Measurements from ENCODE around the gene ATP11A. TPM values are rescaled to one million over a fixed set of nuclear protein-coding genes. Genes with fewer than 3 reads are reported as not detected.

ATP11A gene
- total and polyA plus RNA-seq, 5 donors from 2014 or later, result 3.8 to 75.7 (median 5.0) TPM

DNA sequence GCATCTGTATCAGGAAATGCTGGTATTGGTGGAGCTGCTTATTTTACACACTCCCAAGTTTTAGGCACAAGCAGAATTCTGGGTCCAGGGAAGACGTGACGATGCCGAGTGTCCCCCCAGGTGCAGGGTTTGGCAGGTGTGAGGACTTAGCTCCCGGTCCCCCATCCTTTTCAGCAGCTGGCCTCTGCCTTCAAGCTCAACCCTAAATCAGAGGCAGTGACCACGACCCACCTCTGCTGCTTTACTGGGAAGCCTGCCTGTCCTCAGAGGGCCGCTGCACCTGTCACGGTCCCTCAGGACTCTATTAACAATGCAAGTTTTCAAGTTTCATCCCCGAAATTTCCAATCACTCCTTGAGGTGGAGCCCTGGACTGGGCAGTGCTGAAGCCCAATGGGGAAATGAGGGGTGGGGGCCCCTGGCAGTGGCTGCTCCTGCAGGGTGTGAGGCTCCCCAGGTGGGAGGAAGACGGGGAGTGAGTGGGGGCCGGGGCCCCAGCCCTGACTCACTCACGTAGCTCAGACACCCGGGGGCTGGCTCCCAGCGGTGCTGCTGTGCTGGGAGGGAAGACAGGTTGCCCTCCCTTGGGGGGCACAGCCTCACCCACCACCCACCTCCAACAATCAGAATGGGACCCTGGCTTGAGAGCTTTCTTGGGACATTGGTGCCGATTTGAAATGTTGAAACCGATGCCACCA is 186.6 kb downstream of the ATP11A start:
- H3K9me3 ChIP-seq (ENCODE audit: control insufficient read depth in 2 of 2, low read length in 2 of 2), result peaks cover 5 to 27% of the 10 kb centered on the region in 2 experiments
- H3K4me1 ChIP-seq (ENCODE audit: control insufficient read depth, insufficient read depth, low read length, poor library complexity, severe bottlenecking), result peaks cover 3% of the 10 kb centered on the region
- DNase-seq (no peak), ATAC-seq (ENCODE audit: low read depth in 2 of 2) (no peak)
- H3K27me3 Mint-ChIP-seq, result no peaks in the 10 kb centered on the region
- H3K27ac ChIP-seq (ENCODE audit: insufficient read depth, low read length, poor library complexity, severe bottlenecking), result no peak overlapping the region
- H3K36me3 ChIP-seq (ENCODE audit: control insufficient read depth, insufficient read depth, low read length), result peaks cover 31% of the 10 kb centered on the region
- H3K27me3 ChIP-seq (ENCODE audit: control insufficient read depth, insufficient read depth, low read length), result no peaks in the 10 kb centered on the region
- H3K4me3 Mint-ChIP-seq, result no peak overlapping the region
- H3K27ac Mint-ChIP-seq, result no peak overlapping the region
- H3K4me1 Mint-ChIP-seq, result peaks cover 5 to 18% (median 12%) of the 10 kb centered on the region in 4 donors
- peaks cover 0 to 16% (median 5%) of the 10 kb centered on the region in 7 donors for H3K9me3 Mint-ChIP-seq
- peaks cover 30% of the 10 kb centered on the region for H3K36me3 Mint-ChIP-seq
- no peak overlapping the region for H3K4me3 ChIP-seq (ENCODE audit: low read depth, low read length)

DNA sequence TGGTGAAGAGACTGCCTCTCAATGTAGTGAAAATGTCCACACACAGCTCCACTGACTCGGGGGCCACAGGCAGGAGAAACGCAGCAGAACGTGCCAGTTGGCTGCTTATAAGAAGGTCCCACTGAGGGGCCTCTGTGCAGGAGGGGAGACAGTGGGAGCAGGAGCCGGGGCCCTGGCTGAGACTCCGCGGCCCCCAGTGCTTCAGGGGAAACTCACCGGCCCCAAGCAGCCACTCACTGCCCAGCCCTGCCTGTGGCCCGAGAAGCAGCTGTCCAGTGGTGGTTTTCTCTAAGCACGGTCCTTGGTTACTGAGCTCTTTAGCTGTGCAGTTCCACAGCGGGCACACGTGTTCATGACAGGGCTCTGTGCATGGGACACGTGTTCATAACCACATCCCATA is 187.2 kb downstream of the ATP11A start:
- Histone ChIP-seq H3K27ac (ENCODE audit: insufficient read depth, low read length, poor library complexity, severe bottlenecking) (no peak overlapping the region), H3K27me3 (ENCODE audit: control insufficient read depth, insufficient read depth, low read length) (no peaks in the 10 kb centered on the region), H3K4me1 (ENCODE audit: control insufficient read depth, insufficient read depth, low read length, poor library complexity, severe bottlenecking) (no peaks in the 10 kb centered on the region), H3K4me3 (ENCODE audit: low read depth, low read length) (no peak overlapping the region), H3K36me3 (ENCODE audit: control insufficient read depth, insufficient read depth, low read length) (peaks cover 31% of the 10 kb centered on the region), H3K9me3 (ENCODE audit: control insufficient read depth in 2 of 2, low read length in 2 of 2) (peaks cover 5 to 20% of the 10 kb centered on the region in 2 experiments)
- Mint-ChIP-seq H3K9me3 (peaks cover 0 to 16% (median 5%) of the 10 kb centered on the region in 7 donors), H3K36me3 (peaks cover 30% of the 10 kb centered on the region), H3K4me3 (no peak overlapping the region), H3K4me1 (peaks cover 5 to 16% (median 12%) of the 10 kb centered on the region in 4 donors), H3K27ac (no peak overlapping the region), H3K27me3 (no peaks in the 10 kb centered on the region)
- no peak for DNase-seq
- no peak for ATAC-seq (ENCODE audit: low read depth in 2 of 2)

DNA sequence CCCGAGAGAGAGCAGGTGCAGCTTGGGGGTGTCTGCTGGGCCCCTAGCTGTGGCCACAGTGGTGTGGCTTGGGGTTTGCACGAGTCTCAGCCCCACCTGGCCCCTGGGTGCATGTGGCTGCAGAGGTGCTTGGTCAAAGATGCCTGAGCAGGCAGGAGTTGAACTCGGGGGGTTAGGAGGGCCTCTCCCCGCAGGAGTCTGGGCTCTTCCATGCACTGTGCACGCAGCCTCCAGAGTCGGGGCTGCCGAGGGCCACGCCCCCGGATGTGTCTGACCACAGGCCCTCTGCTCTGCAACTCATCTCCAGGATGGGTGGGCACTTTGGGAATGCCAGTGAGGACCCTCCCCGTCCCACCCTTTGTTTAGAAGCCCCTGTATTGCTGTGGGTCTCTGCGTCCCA is 187.7 kb downstream of the ATP11A start:
- Histone ChIP-seq H3K36me3 (ENCODE audit: control insufficient read depth, insufficient read depth, low read length) (peaks cover 32% of the 10 kb centered on the region), H3K27me3 (ENCODE audit: control insufficient read depth, insufficient read depth, low read length) (no peaks in the 10 kb centered on the region), H3K4me3 (ENCODE audit: low read depth, low read length) (no peak overlapping the region), H3K4me1 (ENCODE audit: control insufficient read depth, insufficient read depth, low read length, poor library complexity, severe bottlenecking) (no peaks in the 10 kb centered on the region), H3K9me3 (ENCODE audit: control insufficient read depth in 2 of 2, low read length in 2 of 2) (peaks cover 5 to 16% of the 10 kb centered on the region in 2 experiments), H3K27ac (ENCODE audit: insufficient read depth, low read length, poor library complexity, severe bottlenecking) (no peak overlapping the region)
- Mint-ChIP-seq H3K9me3 (peaks cover 0 to 16% (median 5%) of the 10 kb centered on the region in 7 donors), H3K27ac (no peak overlapping the region), H3K36me3 (peaks cover 30% of the 10 kb centered on the region), H3K27me3 (no peaks in the 10 kb centered on the region), H3K4me1 (peaks cover 5 to 14% (median 12%) of the 10 kb centered on the region in 4 donors), H3K4me3 (no peak overlapping the region)
- ATAC-seq (ENCODE audit: low read depth in 2 of 2), result no peak
- DNase-seq, result no peak

DNA sequence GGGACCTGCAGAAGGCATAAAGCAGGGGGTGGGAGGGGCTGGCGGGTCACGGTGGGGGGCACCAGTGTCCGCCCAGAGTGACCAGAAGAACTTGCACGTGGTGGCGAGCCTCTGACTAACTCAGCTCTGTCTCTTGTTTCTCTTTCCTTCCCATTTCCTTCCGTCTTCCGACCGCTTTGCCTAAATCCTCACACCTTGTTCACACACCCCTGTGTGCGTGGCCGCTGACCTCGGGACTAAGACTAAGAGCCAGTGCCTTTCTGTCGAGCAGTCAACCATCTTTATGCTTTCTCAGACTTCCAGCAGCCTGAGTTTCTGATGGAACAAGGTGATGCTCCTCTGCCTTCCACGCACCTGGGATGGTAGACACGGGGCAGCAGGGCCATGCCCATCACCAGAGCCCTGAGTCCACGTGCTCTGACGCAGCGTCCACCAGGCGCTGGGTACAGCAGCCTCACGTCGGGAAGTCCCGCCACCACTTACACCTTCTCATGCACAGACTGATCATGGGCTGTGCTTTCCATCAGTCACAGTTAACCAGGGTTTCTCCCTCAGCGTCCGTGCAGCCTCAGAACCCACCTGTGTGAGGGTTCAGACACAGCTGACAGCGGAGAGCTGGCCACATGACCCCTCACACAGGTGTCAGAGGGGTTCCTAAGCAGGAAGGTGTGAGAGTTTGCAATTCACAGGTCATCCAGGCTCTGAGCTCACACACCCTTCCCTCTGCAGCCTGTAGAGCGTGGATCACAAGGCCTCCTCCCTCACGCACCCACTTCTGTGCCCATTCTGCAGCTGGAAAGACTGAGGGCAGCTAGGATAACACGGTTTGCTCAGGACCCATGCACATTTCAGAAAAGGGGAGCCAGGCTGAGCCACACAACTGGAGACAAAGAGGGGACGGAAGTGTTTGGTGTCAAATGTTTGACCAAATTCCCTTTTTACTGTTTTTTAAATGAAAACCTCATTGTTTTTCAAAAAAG is 188.4 kb downstream of the ATP11A start:
- Mint-ChIP-seq H3K27ac (peak overlapping the region in 2 of 3 donors; percentile 60 to 76), H3K9me3 (peaks cover 0 to 10% (median 2%) of the 10 kb centered on the region in 7 donors), H3K4me1 (peaks cover 5 to 12% (median 9%) of the 10 kb centered on the region in 4 donors), H3K36me3 (peaks cover 30% of the 10 kb centered on the region), H3K4me3 (no peak overlapping the region), H3K27me3 (no peaks in the 10 kb centered on the region)
- no peaks in the 10 kb centered on the region for H3K27me3 ChIP-seq (ENCODE audit: control insufficient read depth, insufficient read depth, low read length)
- no peak overlapping the region for H3K27ac ChIP-seq (ENCODE audit: insufficient read depth, low read length, poor library complexity, severe bottlenecking)
- H3K9me3 ChIP-seq (ENCODE audit: control insufficient read depth in 2 of 2, low read length in 2 of 2), result peaks cover 3 to 9% of the 10 kb centered on the region in 2 experiments
- ATAC-seq (ENCODE audit: low read depth in 2 of 2) (no peak), DNase-seq (no peak)
- H3K4me1 ChIP-seq (ENCODE audit: control insufficient read depth, insufficient read depth, low read length, poor library complexity, severe bottlenecking), result no peaks in the 10 kb centered on the region
- H3K4me3 ChIP-seq (ENCODE audit: low read depth, low read length), result no peak overlapping the region
- H3K36me3 ChIP-seq (ENCODE audit: control insufficient read depth, insufficient read depth, low read length), result peaks cover 34% of the 10 kb centered on the region

DNA sequence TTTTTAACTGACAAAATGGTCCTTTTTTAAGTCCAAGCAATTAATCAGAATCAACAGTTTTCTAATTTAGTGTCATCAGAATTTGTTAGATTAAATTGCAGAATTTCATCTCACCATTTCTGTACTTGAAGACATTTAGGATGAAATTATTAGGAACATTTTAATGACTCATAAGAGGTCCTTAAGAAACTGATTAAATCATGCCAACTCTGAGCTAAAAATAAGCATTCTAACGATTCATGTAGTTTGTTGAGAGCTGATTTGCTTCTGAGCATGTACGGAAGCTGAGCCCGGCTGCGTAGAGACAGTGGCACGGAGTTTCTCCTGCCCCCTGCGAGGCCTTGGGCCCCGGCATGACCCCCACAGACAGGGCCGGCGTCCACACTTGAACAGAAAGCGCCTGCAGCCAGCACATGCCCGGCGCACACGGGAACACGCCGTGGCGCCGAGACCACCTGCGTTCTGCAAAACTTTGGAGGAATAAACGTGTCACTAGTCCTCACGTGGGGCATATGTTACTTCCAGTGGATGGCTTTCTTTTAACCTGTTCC is 189.5 kb downstream of the ATP11A start:
- H3K36me3 ChIP-seq (ENCODE audit: control insufficient read depth, insufficient read depth, low read length), result peaks cover 34% of the 10 kb centered on the region
- Mint-ChIP-seq H3K36me3 (peaks cover 22% of the 10 kb centered on the region), H3K9me3 (peaks cover 0 to 4% (median 0%) of the 10 kb centered on the region in 7 donors), H3K27me3 (no peaks in the 10 kb centered on the region), H3K4me3 (no peak overlapping the region), H3K4me1 (peaks cover 0 to 6% (median 3%) of the 10 kb centered on the region in 4 donors), H3K27ac (no peak overlapping the region)
- DNase-seq (no peak), ATAC-seq (ENCODE audit: low read depth in 2 of 2) (no peak)
- H3K27me3 ChIP-seq (ENCODE audit: control insufficient read depth, insufficient read depth, low read length), result no peaks in the 10 kb centered on the region
- H3K4me1 ChIP-seq (ENCODE audit: control insufficient read depth, insufficient read depth, low read length, poor library complexity, severe bottlenecking), result no peaks in the 10 kb centered on the region
- no peak overlapping the region for H3K27ac ChIP-seq (ENCODE audit: insufficient read depth, low read length, poor library complexity, severe bottlenecking)
- no peak overlapping the region for H3K4me3 ChIP-seq (ENCODE audit: low read depth, low read length)
- no peaks in the 10 kb centered on the region for H3K9me3 ChIP-seq (ENCODE audit: control insufficient read depth in 2 of 2, low read length in 2 of 2)

DNA sequence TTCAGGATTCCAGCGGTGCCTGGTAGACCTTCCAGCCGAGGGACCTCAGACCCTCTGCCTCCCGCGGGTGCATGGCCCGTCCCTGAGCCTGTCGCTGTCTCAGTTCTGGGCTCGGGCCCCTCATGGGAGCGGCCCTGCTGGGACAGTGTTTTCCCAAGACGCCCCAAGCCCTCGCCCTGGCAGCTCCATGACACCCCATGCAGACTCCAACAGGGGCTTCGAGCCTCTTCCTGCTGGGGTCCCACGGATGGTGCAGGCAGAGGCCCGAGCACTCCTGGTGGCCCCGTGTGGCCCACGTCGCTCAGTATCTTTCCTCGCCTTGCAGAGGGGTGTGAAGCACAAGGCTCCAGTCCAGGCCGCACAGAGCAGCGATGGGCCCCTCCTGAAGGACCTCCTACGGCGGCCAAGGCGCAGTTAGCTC is 190.4 kb downstream of the ATP11A start:
- no peak overlapping the region for H3K27ac Mint-ChIP-seq
- H3K4me3 ChIP-seq (ENCODE audit: low read depth, low read length), result no peak overlapping the region
- peaks cover 35% of the 10 kb centered on the region for H3K36me3 ChIP-seq (ENCODE audit: control insufficient read depth, insufficient read depth, low read length)
- no peak for DNase-seq
- H3K27ac ChIP-seq (ENCODE audit: insufficient read depth, low read length, poor library complexity, severe bottlenecking), result no peak overlapping the region
- H3K27me3 Mint-ChIP-seq, result no peaks in the 10 kb centered on the region
- H3K9me3 ChIP-seq (ENCODE audit: control insufficient read depth in 2 of 2, low read length in 2 of 2), result no peaks in the 10 kb centered on the region
- no peaks in the 10 kb centered on the region for H3K4me1 ChIP-seq (ENCODE audit: control insufficient read depth, insufficient read depth, low read length, poor library complexity, severe bottlenecking)
- no peak overlapping the region for H3K4me3 Mint-ChIP-seq
- H3K36me3 Mint-ChIP-seq, result peaks cover 22% of the 10 kb centered on the region
- H3K27me3 ChIP-seq (ENCODE audit: control insufficient read depth, insufficient read depth, low read length), result no peaks in the 10 kb centered on the region
- peaks cover 0 to 1% (median 0%) of the 10 kb centered on the region in 7 donors for H3K9me3 Mint-ChIP-seq
- H3K4me1 Mint-ChIP-seq, result peaks cover 0 to 3% (median 2%) of the 10 kb centered on the region in 4 donors
- no peak for ATAC-seq (ENCODE audit: low read depth in 2 of 2)

DNA sequence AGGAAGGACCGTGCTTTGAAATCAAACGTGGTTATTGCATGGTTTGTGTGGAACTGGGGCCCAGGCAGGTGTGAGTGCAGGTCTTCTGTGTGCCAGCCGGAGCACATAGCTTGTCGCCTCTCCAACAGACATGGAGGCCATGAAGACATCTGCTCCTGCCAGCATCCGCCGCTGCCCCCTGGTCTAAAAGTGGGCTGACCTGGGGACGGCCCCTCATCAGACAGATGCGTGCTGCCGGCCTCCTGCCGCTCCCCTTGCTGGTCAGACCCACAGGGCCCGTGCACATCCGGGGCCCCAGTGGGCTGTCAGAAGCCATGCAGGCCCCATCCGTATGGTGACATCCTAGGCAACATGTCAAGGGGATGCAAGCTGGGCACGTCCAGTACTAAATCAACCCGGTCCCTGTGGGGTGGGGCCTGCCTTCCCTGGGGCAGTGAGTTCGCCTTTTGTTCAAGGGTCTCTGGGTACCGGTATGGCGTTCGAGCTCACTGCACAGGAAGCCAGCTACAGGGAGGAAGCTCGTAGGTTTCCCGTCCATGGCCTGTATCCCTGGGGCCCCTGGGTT is 191.2 kb downstream of the ATP11A start:
- Mint-ChIP-seq H3K9me3 (no peaks in the 10 kb centered on the region), H3K4me1 (peaks cover 0 to 2% (median 0%) of the 10 kb centered on the region in 4 donors), H3K27ac (no peak overlapping the region), H3K27me3 (no peaks in the 10 kb centered on the region), H3K36me3 (peaks cover 22% of the 10 kb centered on the region), H3K4me3 (no peak overlapping the region)
- Histone ChIP-seq H3K4me1 (ENCODE audit: control insufficient read depth, insufficient read depth, low read length, poor library complexity, severe bottlenecking) (no peaks in the 10 kb centered on the region), H3K27me3 (ENCODE audit: control insufficient read depth, insufficient read depth, low read length) (no peaks in the 10 kb centered on the region), H3K36me3 (ENCODE audit: control insufficient read depth, insufficient read depth, low read length) (peaks cover 31% of the 10 kb centered on the region), H3K27ac (ENCODE audit: insufficient read depth, low read length, poor library complexity, severe bottlenecking) (no peak overlapping the region), H3K9me3 (ENCODE audit: control insufficient read depth in 2 of 2, low read length in 2 of 2) (no peaks in the 10 kb centered on the region), H3K4me3 (ENCODE audit: low read depth, low read length) (no peak overlapping the region)
- ATAC-seq (ENCODE audit: low read depth in 2 of 2) (no peak), DNase-seq (no peak)

Measured in CD4-positive, CD25-positive, alpha-beta regulatory T cell (primary cell).